NB4 (cell line): ENCODE results near the gene TPP2.

Experiments used
- CTCF ChIP-seq: IDR thresholded peaks from one replicate; pipeline ENCODE4 v1.5.1; 2012; ENCODE audit warnings: low read depth, low read length
- POLR2A ChIP-seq: IDR thresholded peaks from 2 replicates; pipeline ENCODE4 v1.6.1; 2011; ENCODE audit warnings: mild to moderate bottlenecking; ENCODE audit not compliant: insufficient read length; ENCODE audit errors: extremely low read depth

- TF ChIP-seq CTCF = no peak
- no peak for TF ChIP-seq POLR2A
These were observed 97.0 kb downstream of the TPP2 start for GRCh38 chr13:102693776-102694175.
